ENCODE measurements around the gene LY6G6F. TPM values are rescaled to one million over a fixed set of nuclear protein-coding genes. Genes with fewer than 3 reads are reported as not detected.

Gene LY6G6F
- total and polyA plus RNA-seq, 10 of the 15 experiments (the other 5 are each of a cell fraction or from before 2014, with no cell fraction given): not detected

DNA sequence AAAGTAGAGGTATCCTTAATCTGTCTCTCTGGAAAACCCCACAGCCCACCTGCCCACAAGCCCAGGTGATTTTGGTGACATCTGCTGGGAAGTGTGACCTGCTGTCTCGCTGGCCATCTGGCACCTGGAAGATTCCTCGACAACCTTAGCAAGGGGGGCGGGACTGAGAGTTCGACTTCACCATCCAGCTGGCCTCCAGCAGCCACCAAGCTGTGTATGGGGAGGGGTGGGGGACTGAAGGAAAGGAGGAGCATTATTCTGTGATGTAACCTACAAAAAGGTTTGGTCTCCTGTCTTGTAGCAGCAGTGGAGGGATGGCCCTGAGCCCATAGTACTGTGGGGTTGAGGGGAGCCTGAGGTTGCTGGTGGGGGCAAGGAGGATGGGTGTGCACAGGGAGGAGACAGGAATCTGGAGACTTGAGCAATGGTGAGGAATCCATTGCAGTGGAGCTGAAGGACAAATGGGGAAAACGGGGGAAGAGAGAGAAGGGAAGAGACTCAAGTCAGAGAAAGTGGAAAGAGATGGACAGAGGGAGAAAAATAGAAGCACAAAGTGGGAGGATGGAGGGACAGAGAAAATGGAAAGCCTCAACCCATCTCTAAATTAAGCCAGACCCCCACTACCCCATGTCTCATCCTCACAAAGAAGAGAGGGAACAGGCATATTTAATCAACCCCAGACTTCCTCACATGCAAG, 4.0 kb downstream of the LY6G6F start (continued):
- no peak for TF ChIP-seq ZBTB11 (CRISPR knock-in tag; IDR thresholded peaks at IDR 0.05)
- no peak for TF ChIP-seq IKZF2 (IDR thresholded peaks at IDR 0.05)
- TF ChIP-seq SUZ12 (IDR thresholded peaks at IDR 0.05; ENCODE audit: unreplicated experiment): no peak
- no peak for TF ChIP-seq E4F1 (IDR thresholded peaks at IDR 0.05; ENCODE audit: borderline replicate concordance, partially characterized antibody)
- TF ChIP-seq, protein P1, sequence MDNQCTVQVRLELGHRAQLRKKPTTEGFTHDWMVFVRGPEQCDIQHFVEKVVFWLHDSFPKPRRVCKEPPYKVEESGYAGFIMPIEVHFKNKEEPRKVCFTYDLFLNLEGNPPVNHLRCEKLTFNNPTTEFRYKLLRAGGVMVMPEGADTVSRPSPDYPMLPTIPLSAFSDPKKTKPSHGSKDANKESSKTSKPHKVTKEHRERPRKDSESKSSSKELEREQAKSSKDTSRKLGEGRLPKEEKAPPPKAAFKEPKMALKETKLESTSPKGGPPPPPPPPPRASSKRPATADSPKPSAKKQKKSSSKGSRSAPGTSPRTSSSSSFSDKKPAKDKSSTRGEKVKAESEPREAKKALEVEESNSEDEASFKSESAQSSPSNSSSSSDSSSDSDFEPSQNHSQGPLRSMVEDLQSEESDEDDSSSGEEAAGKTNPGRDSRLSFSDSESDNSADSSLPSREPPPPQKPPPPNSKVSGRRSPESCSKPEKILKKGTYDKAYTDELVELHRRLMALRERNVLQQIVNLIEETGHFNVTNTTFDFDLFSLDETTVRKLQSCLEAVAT (IDR thresholded peaks at IDR 0.05): no peak
- no peak for TF ChIP-seq STAT1 (conservative IDR thresholded peaks at IDR 0.05)
- no peak for TF ChIP-seq CBX3 (IDR thresholded peaks at IDR 0.05; ENCODE audit: borderline replicate concordance, low read depth)
- TF ChIP-seq, protein P2, sequence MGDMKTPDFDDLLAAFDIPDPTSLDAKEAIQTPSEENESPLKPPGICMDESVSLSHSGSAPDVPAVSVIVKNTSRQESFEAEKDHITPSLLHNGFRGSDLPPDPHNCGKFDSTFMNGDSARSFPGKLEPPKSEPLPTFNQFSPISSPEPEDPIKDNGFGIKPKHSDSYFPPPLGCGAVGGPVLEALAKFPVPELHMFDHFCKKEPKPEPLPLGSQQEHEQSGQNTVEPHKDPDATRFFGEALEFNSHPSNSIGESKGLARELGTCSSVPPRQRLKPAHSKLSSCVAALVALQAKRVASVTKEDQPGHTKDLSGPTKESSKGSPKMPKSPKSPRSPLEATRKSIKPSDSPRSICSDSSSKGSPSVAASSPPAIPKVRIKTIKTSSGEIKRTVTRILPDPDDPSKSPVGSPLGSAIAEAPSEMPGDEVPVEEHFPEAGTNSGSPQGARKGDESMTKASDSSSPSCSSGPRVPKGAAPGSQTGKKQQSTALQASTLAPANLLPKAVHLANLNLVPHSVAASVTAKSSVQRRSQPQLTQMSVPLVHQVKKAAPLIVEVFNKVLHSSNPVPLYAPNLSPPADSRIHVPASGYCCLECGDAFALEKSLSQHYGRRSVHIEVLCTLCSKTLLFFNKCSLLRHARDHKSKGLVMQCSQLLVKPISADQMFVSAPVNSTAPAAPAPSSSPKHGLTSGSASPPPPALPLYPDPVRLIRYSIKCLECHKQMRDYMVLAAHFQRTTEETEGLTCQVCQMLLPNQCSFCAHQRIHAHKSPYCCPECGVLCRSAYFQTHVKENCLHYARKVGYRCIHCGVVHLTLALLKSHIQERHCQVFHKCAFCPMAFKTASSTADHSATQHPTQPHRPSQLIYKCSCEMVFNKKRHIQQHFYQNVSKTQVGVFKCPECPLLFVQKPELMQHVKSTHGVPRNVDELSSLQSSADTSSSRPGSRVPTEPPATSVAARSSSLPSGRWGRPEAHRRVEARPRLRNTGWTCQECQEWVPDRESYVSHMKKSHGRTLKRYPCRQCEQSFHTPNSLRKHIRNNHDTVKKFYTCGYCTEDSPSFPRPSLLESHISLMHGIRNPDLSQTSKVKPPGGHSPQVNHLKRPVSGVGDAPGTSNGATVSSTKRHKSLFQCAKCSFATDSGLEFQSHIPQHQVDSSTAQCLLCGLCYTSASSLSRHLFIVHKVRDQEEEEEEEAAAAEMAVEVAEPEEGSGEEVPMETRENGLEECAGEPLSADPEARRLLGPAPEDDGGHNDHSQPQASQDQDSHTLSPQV (IDR thresholded peaks at IDR 0.05): no peak
- no peak for TF ChIP-seq POLR2AphosphoS5 (IDR thresholded peaks at IDR 0.05; ENCODE audit: low read length)
- TF ChIP-seq, protein P3, sequence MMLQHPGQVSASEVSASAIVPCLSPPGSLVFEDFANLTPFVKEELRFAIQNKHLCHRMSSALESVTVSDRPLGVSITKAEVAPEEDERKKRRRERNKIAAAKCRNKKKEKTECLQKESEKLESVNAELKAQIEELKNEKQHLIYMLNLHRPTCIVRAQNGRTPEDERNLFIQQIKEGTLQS (IDR thresholded peaks at IDR 0.05; ENCODE audit: borderline replicate concordance, extremely low read depth, low read depth, low read length): no peak
- no peak for TF ChIP-seq NFYA (IDR thresholded peaks at IDR 0.05; ENCODE audit: borderline replicate concordance, low read depth, low read length)
- TF ChIP-seq NFIC (IDR thresholded peaks at IDR 0.05; ENCODE audit: low read depth, low read length): no peak

Data from GM12878 (cell line).